ENCODE results near the gene CADM2. TPM values are rescaled to one million over a fixed set of nuclear protein-coding genes. Genes with fewer than 3 reads are reported as not detected.
"Not testable (repeated sequence)": the region's sequence is repeated elsewhere in the genome, so short reads cannot be mapped to it uniquely, and the experiment has no call there.

The CADM2 gene
- total RNA-seq, 1 donor = 5.1 TPM

- DNase-seq (ENCODE audit: low read depth in 2 of 3, low spot score in 2 of 3) = no peak
Observed at GRCh38 chr3:85455561-85456200, 496.9 kb downstream of the CADM2 start.

- DNase-seq (ENCODE audit: low read depth in 2 of 3, low spot score in 2 of 3) = no peak
Observed at GRCh38 chr3:85474241-85474640, 515.5 kb downstream of the CADM2 start.

- DNase-seq (ENCODE audit: low read depth in 2 of 3, low spot score in 2 of 3) = no peak
Observed at GRCh38 chr3:85475346-85475745, 516.6 kb downstream of the CADM2 start.

GRCh38 chr3:85476891-85477495, 518.2 kb downstream of the CADM2 start:
- DNase-seq (ENCODE audit: low read depth in 2 of 3, low spot score in 2 of 3) = no peak

GRCh38 chr3:85481411-85482212, 522.8 kb downstream of the CADM2 start:
- no peak for DNase-seq (ENCODE audit: low read depth in 2 of 3, low spot score in 2 of 3)

GRCh38 chr3:85482213-85482490, 523.4 kb downstream of the CADM2 start:
- DNase-seq (ENCODE audit: low read depth in 2 of 3, low spot score in 2 of 3) = no peak

- DNase-seq (ENCODE audit: low read depth in 2 of 3, low spot score in 2 of 3) = no peak
Observed at GRCh38 chr3:85483986-85484385, 525.2 kb downstream of the CADM2 start.

GRCh38 chr3:85487375-85487774, 528.6 kb downstream of the CADM2 start:
- no peak for DNase-seq (ENCODE audit: low read depth in 2 of 3, low spot score in 2 of 3)

GRCh38 chr3:85495602-85496001, 536.8 kb downstream of the CADM2 start:
- DNase-seq (ENCODE audit: low read depth in 2 of 3, low spot score in 2 of 3) = no peak

- no peak for DNase-seq (ENCODE audit: low read depth in 2 of 3, low spot score in 2 of 3)
Observed at GRCh38 chr3:85498177-85498576, 539.4 kb downstream of the CADM2 start.

- DNase-seq (ENCODE audit: low read depth in 2 of 3, low spot score in 2 of 3) = no peak
Observed at GRCh38 chr3:85502148-85502875, 543.5 kb downstream of the CADM2 start.

GRCh38 chr3:85504129-85504784, 545.5 kb downstream of the CADM2 start:
- peak in 2 of 3 donors; percentile 1 to 2 for DNase-seq (ENCODE audit: low read depth in 2 of 3, low spot score in 2 of 3)

- not testable (repeated sequence) for DNase-seq (ENCODE audit: low read depth in 2 of 3, low spot score in 2 of 3)
Observed at GRCh38 chr3:85504785-85505511, 546.2 kb downstream of the CADM2 start.

GRCh38 chr3:85507052-85507451, 548.3 kb downstream of the CADM2 start:
- not testable (repeated sequence) for DNase-seq (ENCODE audit: low read depth in 2 of 3, low spot score in 2 of 3)

- no peak for DNase-seq (ENCODE audit: low read depth in 2 of 3, low spot score in 2 of 3)
Observed at GRCh38 chr3:85508659-85509058, 549.9 kb downstream of the CADM2 start.

GRCh38 chr3:85516146-85516545, 557.4 kb downstream of the CADM2 start:
- DNase-seq (ENCODE audit: low read depth in 2 of 3, low spot score in 2 of 3) = no peak

GRCh38 chr3:85524104-85524503, 565.3 kb downstream of the CADM2 start:
- no peak for DNase-seq (ENCODE audit: low read depth in 2 of 3, low spot score in 2 of 3)

GRCh38 chr3:85525264-85525663, 566.5 kb downstream of the CADM2 start:
- no peak for DNase-seq (ENCODE audit: low read depth in 2 of 3, low spot score in 2 of 3)

GRCh38 chr3:85533586-85533985, 574.8 kb downstream of the CADM2 start:
- DNase-seq (ENCODE audit: low read depth in 2 of 3, low spot score in 2 of 3) = no peak

GRCh38 chr3:85535517-85535916, 576.7 kb downstream of the CADM2 start:
- DNase-seq (ENCODE audit: low read depth in 2 of 3, low spot score in 2 of 3) = no peak
